Left lung (tissue), 10 donors: ENCODE measurements around the gene NOL4L. TPM values are rescaled to one million over a fixed set of nuclear protein-coding genes. Genes with fewer than 3 reads are reported as not detected.
"Not testable (repeated sequence)": the region's sequence is repeated elsewhere in the genome, so short reads cannot be mapped to it uniquely, and the experiment has no call there.

Experiments
- ATAC-seq: fragments of 200-7000 bp; cut with Tn5 transposase; one replicate; pipeline ENCODE4 v1.9.1; 2020; ENCODE audit warnings: moderate library complexity
- DNase-seq, 4 donors: peaks; one replicate each; pipeline ENCODE4 v3.0.0-alpha.2; 2013 to 2020
- H3K27ac ChIP-seq, 2 donors: fragments of 200-600 bp; sonication (generic) in 1 of 2; one replicate each; pipeline versions ENCODE4 v1.5.0 to v1.8.0; 2020 to 2021
- H3K27me3 ChIP-seq, 2 donors: fragments of 200-600 bp; sonication (generic) in 1 of 2; one replicate each; pipeline versions ENCODE4 v1.5.0 to v1.8.0; 2020 to 2021
- H3K36me3 ChIP-seq, 2 donors: fragments of 200-600 bp; sonication (generic) in 1 of 2; one replicate each; pipeline versions ENCODE4 v1.5.0 to v1.8.0; 2020 to 2021
- H3K4me1 ChIP-seq, 2 donors: fragments of 200-600 bp; one replicate each; pipeline ENCODE4 v1.8.0; 2021
- H3K4me3 ChIP-seq, 2 donors: fragments of 200-600 bp; sonication (generic) in 1 of 2; one replicate each; pipeline versions ENCODE4 v1.5.0 to v1.8.0; 2020 to 2021; ENCODE audit warnings: mild to moderate bottlenecking in 1 of 2
- H3K9me3 ChIP-seq, 2 donors: fragments of 200-600 bp; sonication (generic) in 1 of 2; one replicate each; pipeline versions ENCODE4 v1.5.0 to v1.8.0; 2020 to 2021
- CTCF ChIP-seq, 2 donors: fragments of 200-600 bp; sonication (generic) in 1 of 2; IDR thresholded peaks; one replicate each; pipeline versions ENCODE4 v1.5.0 to v1.8.0; 2021; ENCODE audit warnings: antibody characterized with exemption in 2 of 2
- intact Hi-C, 2 donors: fragments of 100-400 bp; cut with DNase I; formaldehyde crosslinking; loops; one replicate each; pipeline versions ENCODE4 v1.11.2 to v1.14.2; 2022
- polyA plus RNA-seq, 6 donors: library from polyadenylated mRNA; unstranded; fragments of 120-200 nt; gene quantifications; one replicate each; pipeline ENCODE4 v1.2.1, GENCODE V29; 2013; ENCODE audit not compliant: insufficient read length in 6 of 6
- total RNA-seq, 2 donors: library from RNA; stranded (reverse); fragmentation: NEBNext Ultra II Directional; extraction: Animal tissue kit (Norgen Biotek cat#: 25700); gene quantifications; one replicate each; pipeline ENCODE4 v1.2.1, GENCODE V29; 2021
- donor health status: DM: no; HTN: yes; CAD: no.
- donor health status: DM: no; HTN: no; CAD: no.

The NOL4L gene
- total and polyA plus RNA-seq, 8 donors: 16.7 to 49.0 (median 40.7) TPM

GRCh38 chr20:32580970-32581838, 3.9 kb downstream of the NOL4L start:
- ATAC-seq: peak; percentile 5

GRCh38 chr20:32580219-32580969, 4.7 kb downstream of the NOL4L start:
- intact Hi-C loops: no loop called here
- H3K36me3 ChIP-seq: no peaks in the 10 kb centered on the region
- TF ChIP-seq CTCF (IDR thresholded peaks at IDR 0.05): no peak
- DNase-seq (no peak), ATAC-seq (no peak)
- no peak overlapping the region for H3K4me3 ChIP-seq
- H3K27ac ChIP-seq: no peak overlapping the region
- peaks cover under 1 to 49% of the 10 kb centered on the region in 2 donors for H3K27me3 ChIP-seq
- H3K9me3 ChIP-seq: no peaks in the 10 kb centered on the region
- peaks cover 0 to 17% of the 10 kb centered on the region in 2 donors for H3K4me1 ChIP-seq

More at GRCh38 chr20:32580970-32581838, 3.9 kb downstream of the NOL4L start:
- H3K27ac ChIP-seq: no peak overlapping the region
- no peak overlapping the region for H3K4me3 ChIP-seq
- no peak for DNase-seq
- no peaks in the 10 kb centered on the region for H3K9me3 ChIP-seq
- H3K4me1 ChIP-seq: peaks cover 0 to 22% of the 10 kb centered on the region in 2 donors
- no peak for TF ChIP-seq CTCF (IDR thresholded peaks at IDR 0.05)
- intact Hi-C loops: no loop called here
- H3K27me3 ChIP-seq: peaks cover 6 to 57% of the 10 kb centered on the region in 2 donors
- H3K36me3 ChIP-seq: no peaks in the 10 kb centered on the region

- no peak for DNase-seq
- no peak for TF ChIP-seq CTCF (IDR thresholded peaks at IDR 0.05)
- no peak for ATAC-seq
- Histone ChIP-seq H3K27me3 (peaks cover 0 to 45% of the 10 kb centered on the region in 2 donors), H3K9me3 (no peaks in the 10 kb centered on the region), H3K4me1 (peaks cover 0 to 20% of the 10 kb centered on the region in 2 donors), H3K36me3 (no peaks in the 10 kb centered on the region), H3K4me3 (no peak overlapping the region), H3K27ac (no peak overlapping the region)
- intact Hi-C loops: no loop called here
These were observed 6.2 kb downstream of the NOL4L start for GRCh38 chr20:32578840-32579390.

GRCh38 chr20:32578062-32578461, 7.1 kb downstream of the NOL4L start:
- H3K4me3 ChIP-seq, H3K36me3 ChIP-seq, DNase-seq, H3K27ac ChIP-seq, intact Hi-C loops, H3K9me3 ChIP-seq, ATAC-seq: not testable (repeated sequence)
- Histone ChIP-seq H3K27me3 (peaks cover 0 to 39% of the 10 kb centered on the region in 2 donors), H3K4me1 (peaks cover 0 to 19% of the 10 kb centered on the region in 2 donors)

- no peak for ATAC-seq
- H3K9me3 ChIP-seq: no peaks in the 10 kb centered on the region
- H3K27me3 ChIP-seq: peaks cover 0 to 35% of the 10 kb centered on the region in 2 donors
- H3K36me3 ChIP-seq: no peaks in the 10 kb centered on the region
- peaks cover 0 to 15% of the 10 kb centered on the region in 2 donors for H3K4me1 ChIP-seq
- no peak for DNase-seq
- intact Hi-C loops: no loop called here
- TF ChIP-seq CTCF (IDR thresholded peaks at IDR 0.05): no peak
- H3K4me3 ChIP-seq: no peak overlapping the region
- no peak overlapping the region for H3K27ac ChIP-seq
These were observed 7.5 kb downstream of the NOL4L start for GRCh38 chr20:32577657-32578056.
